Liver (tissue), 3 donors: Measurements from ENCODE around the gene CLDN24.

Experiments used
- CTCF ChIP-seq: fragments of 150-350 bp; IDR thresholded peaks from 2 replicates; pipeline ENCODE4 v1.5.1; 2017; ENCODE audit warnings: improper control_type of control experiment, low read depth, low read length; ENCODE audit not compliant: missing input control
- GABPA ChIP-seq, 2 donors: IDR thresholded peaks in 1 of 2; conservative IDR thresholded peaks in 1 of 2; 2 replicates each; pipeline ENCODE4 v1.6.1; 2016; ENCODE audit warnings: antibody characterized with exemption in 2 of 2, mild to moderate bottlenecking in 1 of 2, moderate library complexity in 1 of 2
- RXRA ChIP-seq, 2 donors: IDR thresholded peaks; 2 replicates each; pipeline ENCODE4 v1.6.1; 2017 to 2018; ENCODE audit warnings: antibody characterized with exemption in 2 of 2, mild to moderate bottlenecking in 1 of 2
- TAF1 ChIP-seq: conservative IDR thresholded peaks from 2 replicates; pipeline ENCODE4 v1.6.1; 2016; ENCODE audit warnings: antibody characterized with exemption, mild to moderate bottlenecking
- donor health status: healthy.
- donor health status: healthy.

GRCh38 chr4:183337833-183338232, 15.6 kb upstream of the CLDN24 start:
- TF ChIP-seq CTCF (no peak), TAF1 (no peak), GABPA (IDR thresholded peaks at IDR 0.05 in 1 of 2, conservative IDR thresholded peaks at IDR 0.05 in 1 of 2) (no peak), RXRA (IDR thresholded peaks at IDR 0.05) (no peak)
